ENCODE data around the gene ADGB.

- TF ChIP-seq SP1 (IDR thresholded peaks at IDR 0.05) (no peak), ZNF384 (IDR thresholded peaks at IDR 0.05) (no peak), FOXM1 (IDR thresholded peaks at IDR 0.05; ENCODE audit: borderline replicate concordance) (no peak), CTBP1 (IDR thresholded peaks at IDR 0.05; ENCODE audit: borderline replicate concordance) (no peak), BHLHE40 (IDR thresholded peaks at IDR 0.05; ENCODE audit: borderline replicate concordance) (no peak), HDGF (IDR thresholded peaks at IDR 0.05; ENCODE audit: borderline replicate concordance) (no peak), TARDBP (IDR thresholded peaks at IDR 0.05) (no peak), ARNT (IDR thresholded peaks at IDR 0.05) (no peak), FOXA1 (IDR thresholded peaks at IDR 0.05) (no peak)
- TF ChIP-seq, protein P1, sequence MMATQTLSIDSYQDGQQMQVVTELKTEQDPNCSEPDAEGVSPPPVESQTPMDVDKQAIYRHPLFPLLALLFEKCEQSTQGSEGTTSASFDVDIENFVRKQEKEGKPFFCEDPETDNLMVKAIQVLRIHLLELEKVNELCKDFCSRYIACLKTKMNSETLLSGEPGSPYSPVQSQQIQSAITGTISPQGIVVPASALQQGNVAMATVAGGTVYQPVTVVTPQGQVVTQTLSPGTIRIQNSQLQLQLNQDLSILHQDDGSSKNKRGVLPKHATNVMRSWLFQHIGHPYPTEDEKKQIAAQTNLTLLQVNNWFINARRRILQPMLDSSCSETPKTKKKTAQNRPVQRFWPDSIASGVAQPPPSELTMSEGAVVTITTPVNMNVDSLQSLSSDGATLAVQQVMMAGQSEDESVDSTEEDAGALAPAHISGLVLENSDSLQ (IDR thresholded peaks at IDR 0.05) = no peak
Observed at GRCh38 chr6:146719387-146719786, 120.6 kb downstream of the ADGB start.
